ENCODE data around the gene MCRIP2.

DNA sequence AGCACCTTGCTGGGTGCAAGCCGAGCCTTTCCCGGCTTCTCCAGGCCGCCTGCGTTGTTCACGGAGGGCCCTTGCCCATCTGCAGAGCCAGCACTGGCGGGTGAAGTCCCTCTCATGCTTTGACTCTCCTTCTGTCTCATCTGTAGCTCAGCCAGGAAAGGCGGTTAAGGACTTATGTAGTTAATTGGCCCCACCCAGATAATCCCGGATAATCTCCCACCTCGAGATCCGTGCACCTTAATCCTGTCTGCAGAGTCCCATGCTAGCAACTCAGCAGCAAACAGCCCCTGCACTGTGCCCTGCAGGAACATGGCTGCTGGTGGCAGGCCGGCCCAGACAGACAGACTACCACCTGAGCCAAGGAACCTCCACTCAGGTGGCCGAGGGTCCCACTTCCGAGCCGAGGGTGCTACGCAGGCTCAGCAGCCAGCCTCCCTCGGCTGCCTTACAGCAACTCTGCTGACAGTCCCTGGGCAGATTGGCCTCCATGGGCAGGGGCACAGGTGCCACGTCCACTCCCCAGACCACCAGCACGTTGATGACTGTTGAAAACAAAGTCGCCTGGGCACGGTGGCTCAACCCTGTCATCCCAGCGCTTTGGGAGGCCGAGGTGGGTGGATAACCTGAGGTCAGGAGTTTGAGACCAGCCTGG is 34.8 kb upstream of the MCRIP2 start:
- no peak for TF ChIP-seq EZH2 (IDR thresholded peaks at IDR 0.05; ENCODE audit: borderline replicate concordance, low read length)
- TF ChIP-seq, protein P1, sequence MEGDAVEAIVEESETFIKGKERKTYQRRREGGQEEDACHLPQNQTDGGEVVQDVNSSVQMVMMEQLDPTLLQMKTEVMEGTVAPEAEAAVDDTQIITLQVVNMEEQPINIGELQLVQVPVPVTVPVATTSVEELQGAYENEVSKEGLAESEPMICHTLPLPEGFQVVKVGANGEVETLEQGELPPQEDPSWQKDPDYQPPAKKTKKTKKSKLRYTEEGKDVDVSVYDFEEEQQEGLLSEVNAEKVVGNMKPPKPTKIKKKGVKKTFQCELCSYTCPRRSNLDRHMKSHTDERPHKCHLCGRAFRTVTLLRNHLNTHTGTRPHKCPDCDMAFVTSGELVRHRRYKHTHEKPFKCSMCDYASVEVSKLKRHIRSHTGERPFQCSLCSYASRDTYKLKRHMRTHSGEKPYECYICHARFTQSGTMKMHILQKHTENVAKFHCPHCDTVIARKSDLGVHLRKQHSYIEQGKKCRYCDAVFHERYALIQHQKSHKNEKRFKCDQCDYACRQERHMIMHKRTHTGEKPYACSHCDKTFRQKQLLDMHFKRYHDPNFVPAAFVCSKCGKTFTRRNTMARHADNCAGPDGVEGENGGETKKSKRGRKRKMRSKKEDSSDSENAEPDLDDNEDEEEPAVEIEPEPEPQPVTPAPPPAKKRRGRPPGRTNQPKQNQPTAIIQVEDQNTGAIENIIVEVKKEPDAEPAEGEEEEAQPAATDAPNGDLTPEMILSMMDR (conservative IDR thresholded peaks at IDR 0.05 in 1 of 2, IDR thresholded peaks at IDR 0.05 in 1 of 2; ENCODE audit: extremely low read depth in 1 of 2, insufficient read depth in 1 of 2, low read depth in 1 of 2, low read length in 2 of 2) = no peak

All from mammary epithelial cell (primary cell).